Prostate gland (tissue), 2 donors: Measurements from ENCODE around the gene FUT7. TPM values are rescaled to one million over a fixed set of nuclear protein-coding genes. Genes with fewer than 3 reads are reported as not detected.
A peak's percentile ranks its signal among the peaks of the same experiment; 100 is the strongest.

Experiments
- DNase-seq: peaks from one replicate; pipeline ENCODE4 v3.0.0-alpha.2; 2019; ENCODE audit warnings: low spot score
- H3K27ac ChIP-seq, 2 donors: fragments of 200-600 bp; sonication (generic); 2 replicates each; pipeline ENCODE4 v1.5.1; 2017 to 2019
- H3K27me3 ChIP-seq: fragments of 200-600 bp; sonication (generic); replicated peaks from 2 replicates; pipeline ENCODE4 v1.5.1; 2019; ENCODE audit not compliant: insufficient read depth
- H3K36me3 ChIP-seq, 2 donors: fragments of 200-600 bp; sonication (generic); 1 replicate in 1 of 2; 2 replicates in 1 of 2; pipeline versions ENCODE4 v1.5.1 to v1.8.1; 2017 to 2019
- H3K4me1 ChIP-seq: fragments of 200-600 bp; sonication (generic); replicated peaks from 2 replicates; pipeline ENCODE4 v1.5.1; 2019
- H3K4me3 ChIP-seq, 2 donors: fragments of 200-600 bp; sonication (generic); 2 replicates each; pipeline ENCODE4 v1.5.1; 2017 to 2019
- H3K9me3 ChIP-seq: fragments of 200-600 bp; sonication (generic); 2 replicates; pipeline ENCODE4 v1.5.1; 2017
- POLR2A ChIP-seq: fragments of 450-650 bp; IDR thresholded peaks from one replicate; pipeline ENCODE4 v1.6.1; 2016; ENCODE audit warnings: antibody characterized with exemption, mild to moderate bottlenecking
- POLR2AphosphoS5 ChIP-seq: sonication (generic); formaldehyde crosslinking; IDR thresholded peaks from one replicate; pipeline ENCODE4 v1.6.1; 2017; ENCODE audit warnings: antibody characterized with exemption
- WGBS: methylation state at CpG from one replicate; pipeline ENCODE4 v1.1.5; 2018; 5-methylcytosine and 5-hydroxymethylcytosine counted together
- intact Hi-C: fragments of 100-400 bp; cut with DNase I; formaldehyde crosslinking; loops from one replicate; pipeline ENCODE4 v1.14.2; 2022
- total RNA-seq, 2 donors: library from RNA; depleted of rRNA; stranded (reverse); fragments of >200 nt; gene quantifications; one replicate each; pipeline ENCODE4 v1.1.0, GENCODE V29; 2016
- TF ChIP-seq, protein P1 (sequence below), 4 experiments: fragments of 200-600 bp in 2 of 4; fragments of 450-650 bp in 2 of 4; sonication (generic) in 2 of 4; IDR thresholded peaks; 1 replicate in 3 of 4; 2 replicates in 1 of 4; pipeline ENCODE4 v1.5.1; 2016 to 2019; ENCODE audit warnings: antibody characterized with exemption in 4 of 4, mild to moderate bottlenecking in 2 of 4, moderate library complexity in 2 of 4

The FUT7 gene
- total RNA-seq, 2 donors from 2014 or later = 0.57 TPM; not detected in 1

DNA sequence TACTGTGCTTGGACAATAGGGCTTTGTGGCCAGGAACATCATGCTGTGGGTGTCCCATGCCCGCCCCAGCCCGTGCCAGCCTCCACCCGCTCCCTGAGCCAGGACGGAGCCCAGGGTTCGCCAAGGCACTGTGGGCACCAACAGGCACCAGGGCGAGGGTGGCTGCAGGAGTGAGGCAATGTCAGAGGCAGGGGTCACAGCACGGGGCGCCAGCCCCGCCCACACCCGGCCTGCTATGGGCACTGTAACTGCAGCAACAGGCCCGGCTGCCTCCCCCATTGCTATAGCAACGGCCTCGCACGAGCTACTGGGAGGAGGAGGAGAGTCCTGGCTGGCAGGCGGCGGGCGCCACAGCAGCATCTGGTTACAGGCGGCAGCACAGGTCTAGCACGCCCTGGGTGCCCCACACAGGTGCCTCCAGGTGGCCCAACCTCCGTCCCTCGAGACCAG is 6.3 kb downstream of the FUT7 start:
- H3K27ac ChIP-seq = no peak overlapping the region
- H3K36me3 ChIP-seq = no peaks in the 10 kb centered on the region
- peaks cover 32% of the 10 kb centered on the region for H3K4me1 ChIP-seq
- H3K4me3 ChIP-seq = no peak overlapping the region
- no peaks in the 10 kb centered on the region for H3K27me3 ChIP-seq
- H3K9me3 ChIP-seq = no peaks in the 10 kb centered on the region
- DNase-seq = peak; percentile 61
- intact Hi-C loops = no loop called here
- WGBS = 51% methylated on average over 21 of the region's 21 CpGs
- peak; percentile 46 for TF ChIP-seq POLR2AphosphoS5
- TF ChIP-seq, protein P1, sequence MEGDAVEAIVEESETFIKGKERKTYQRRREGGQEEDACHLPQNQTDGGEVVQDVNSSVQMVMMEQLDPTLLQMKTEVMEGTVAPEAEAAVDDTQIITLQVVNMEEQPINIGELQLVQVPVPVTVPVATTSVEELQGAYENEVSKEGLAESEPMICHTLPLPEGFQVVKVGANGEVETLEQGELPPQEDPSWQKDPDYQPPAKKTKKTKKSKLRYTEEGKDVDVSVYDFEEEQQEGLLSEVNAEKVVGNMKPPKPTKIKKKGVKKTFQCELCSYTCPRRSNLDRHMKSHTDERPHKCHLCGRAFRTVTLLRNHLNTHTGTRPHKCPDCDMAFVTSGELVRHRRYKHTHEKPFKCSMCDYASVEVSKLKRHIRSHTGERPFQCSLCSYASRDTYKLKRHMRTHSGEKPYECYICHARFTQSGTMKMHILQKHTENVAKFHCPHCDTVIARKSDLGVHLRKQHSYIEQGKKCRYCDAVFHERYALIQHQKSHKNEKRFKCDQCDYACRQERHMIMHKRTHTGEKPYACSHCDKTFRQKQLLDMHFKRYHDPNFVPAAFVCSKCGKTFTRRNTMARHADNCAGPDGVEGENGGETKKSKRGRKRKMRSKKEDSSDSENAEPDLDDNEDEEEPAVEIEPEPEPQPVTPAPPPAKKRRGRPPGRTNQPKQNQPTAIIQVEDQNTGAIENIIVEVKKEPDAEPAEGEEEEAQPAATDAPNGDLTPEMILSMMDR (IDR thresholded peaks at IDR 0.05) = peak in 2 of 4 experiments; percentile 26 to 39
- no peak for TF ChIP-seq POLR2A

DNA sequence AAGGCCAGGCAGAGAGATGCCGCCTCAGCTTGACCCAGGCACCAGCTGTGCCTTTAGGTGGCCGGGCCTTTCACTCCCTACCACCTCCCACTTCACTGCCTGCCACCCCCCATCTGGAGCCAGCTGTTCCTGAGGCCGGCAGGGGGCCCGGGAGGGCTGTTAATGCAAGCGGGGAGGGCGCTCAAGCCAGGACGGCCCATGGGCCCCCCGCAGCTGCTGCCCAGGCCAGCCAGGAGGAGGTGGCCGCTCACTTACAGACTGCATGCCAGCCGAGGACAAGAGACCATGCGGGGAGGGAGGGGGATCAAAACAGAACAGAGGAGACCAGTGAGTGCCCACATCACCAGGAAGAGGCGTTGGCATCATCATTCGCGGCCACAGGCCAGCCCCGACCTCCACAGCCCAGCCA is 8.3 kb downstream of the FUT7 start:
- H3K36me3 ChIP-seq = no peaks in the 10 kb centered on the region
- WGBS = 82% methylated on average over 15 of the region's 15 CpGs
- DNase-seq = no peak
- peaks cover 25% of the 10 kb centered on the region for H3K4me1 ChIP-seq
- intact Hi-C loops = no loop called here
- TF ChIP-seq, protein P1 (IDR thresholded peaks at IDR 0.05) = no peak
- TF ChIP-seq POLR2A = no peak
- no peak overlapping the region for H3K27ac ChIP-seq
- no peak overlapping the region for H3K4me3 ChIP-seq
- no peaks in the 10 kb centered on the region for H3K27me3 ChIP-seq
- H3K9me3 ChIP-seq = no peaks in the 10 kb centered on the region

DNA sequence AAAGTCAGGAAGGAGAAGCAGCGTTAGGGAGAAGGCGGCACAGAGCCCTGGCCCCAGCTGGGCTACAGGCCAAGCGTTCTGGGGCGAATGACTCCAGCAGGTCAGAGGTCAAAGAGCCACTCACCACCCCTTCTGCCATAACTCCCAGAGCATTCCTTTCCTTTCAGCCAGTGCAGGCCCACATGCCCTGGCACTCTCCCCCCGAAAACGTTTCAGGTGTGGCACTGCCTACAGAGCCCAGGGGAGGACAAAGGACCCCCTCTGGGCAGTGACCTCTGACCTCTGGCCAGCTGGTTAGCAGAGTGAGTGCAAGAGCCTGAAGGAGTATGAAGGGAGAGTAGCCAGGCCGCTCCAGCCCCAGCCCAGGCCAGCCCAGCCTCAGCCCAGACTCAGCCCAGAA is 8.7 kb downstream of the FUT7 start:
- H3K4me3 ChIP-seq = no peak overlapping the region

DNA sequence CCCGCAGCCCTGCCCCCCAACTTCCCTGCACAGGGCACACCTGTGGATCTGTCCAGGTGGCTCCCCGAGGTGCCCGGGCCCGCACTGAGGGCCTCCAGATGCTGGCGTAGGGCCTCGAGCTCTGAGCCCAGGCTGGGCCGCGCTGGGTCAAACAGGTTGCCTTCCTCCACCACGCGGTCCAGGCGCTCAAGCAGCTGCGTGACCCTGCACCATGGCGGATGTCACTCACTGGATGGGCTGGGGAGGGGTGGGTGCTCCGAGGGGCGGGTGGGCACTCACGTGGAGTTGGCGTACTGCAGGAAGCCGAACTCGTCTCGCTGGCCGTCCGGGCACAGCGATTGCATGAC is 9.3 kb downstream of the FUT7 start:
- 92% methylated on average over 23 of the region's 23 CpGs for WGBS
- no peaks in the 10 kb centered on the region for H3K27me3 ChIP-seq
- H3K9me3 ChIP-seq = no peaks in the 10 kb centered on the region
- TF ChIP-seq POLR2A (no peak), POLR2AphosphoS5 (no peak)
- TF ChIP-seq, protein P1 (IDR thresholded peaks at IDR 0.05) = no peak
- no peak overlapping the region for H3K4me3 ChIP-seq
- no peak for DNase-seq
- intact Hi-C loops = no loop called here
- H3K27ac ChIP-seq = no peak overlapping the region
- H3K4me1 ChIP-seq = peaks cover 23% of the 10 kb centered on the region
- H3K36me3 ChIP-seq = no peaks in the 10 kb centered on the region

More for the DNA sequence above, 8.7 kb downstream of the FUT7 start:
- Histone ChIP-seq H3K9me3 (no peaks in the 10 kb centered on the region), H3K36me3 (no peaks in the 10 kb centered on the region), H3K27ac (no peak overlapping the region), H3K4me1 (peaks cover 23% of the 10 kb centered on the region), H3K27me3 (no peaks in the 10 kb centered on the region)
- DNase-seq = no peak
- 75% methylated on average over 7 of the region's 7 CpGs for WGBS
- intact Hi-C loops = no loop called here
- TF ChIP-seq POLR2AphosphoS5 = no peak

DNA sequence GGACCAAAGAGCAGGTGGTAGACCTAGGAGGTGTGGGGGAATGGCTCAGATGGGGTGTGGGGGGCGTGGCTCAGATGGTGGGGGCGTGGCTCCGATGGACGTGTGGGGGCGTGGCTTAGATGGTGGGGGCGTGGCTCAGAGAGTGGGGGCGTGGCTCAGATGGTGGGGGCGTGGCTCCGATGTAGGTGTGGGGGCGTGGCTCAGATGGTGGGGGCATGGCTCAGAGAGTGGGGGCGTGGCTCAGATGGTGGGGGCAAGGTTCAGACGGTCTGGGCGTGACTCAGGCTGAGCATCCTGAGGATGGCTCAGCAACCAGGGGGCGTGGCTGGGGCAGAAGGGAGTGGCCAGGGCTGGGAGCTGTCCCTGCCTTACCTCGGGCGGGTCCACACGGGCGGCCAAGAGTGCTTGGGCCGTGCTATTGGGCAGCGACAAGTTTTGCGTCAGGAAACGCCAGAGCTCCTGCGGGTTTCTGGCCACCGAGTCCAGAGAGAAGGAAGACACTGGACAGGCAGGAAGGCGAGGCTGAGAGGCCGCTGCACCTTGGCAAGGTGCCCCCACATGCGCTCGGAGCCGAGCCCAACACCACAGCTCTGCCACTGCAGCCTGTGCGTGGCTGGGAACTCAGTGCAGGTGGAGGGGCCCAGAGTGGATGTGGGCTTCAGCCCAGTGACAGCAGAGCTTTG is 9.8 kb downstream of the FUT7 start:
- Histone ChIP-seq H3K4me3 (no peak overlapping the region), H3K9me3 (no peaks in the 10 kb centered on the region), H3K27me3 (no peaks in the 10 kb centered on the region), H3K27ac (no peak overlapping the region), H3K36me3 (no peaks in the 10 kb centered on the region), H3K4me1 (peaks cover 17% of the 10 kb centered on the region)
- DNase-seq = no peak
- no peak for TF ChIP-seq POLR2A
- TF ChIP-seq, protein P1 (IDR thresholded peaks at IDR 0.05) = no peak
- TF ChIP-seq POLR2AphosphoS5 = no peak
- WGBS = 61% methylated on average over 30 of the region's 30 CpGs
- intact Hi-C loops = no loop called here
